ENCODE measurements around the gene ZSWIM9.

GRCh38 chr19:48192750-48193149, 22.3 kb downstream of the ZSWIM9 start:
- TF ChIP-seq CTCF (IDR thresholded peaks at IDR 0.05) (no peak), EZH2 (IDR thresholded peaks at IDR 0.05) (no peak)
